Measurements from ENCODE around the gene FAM47C. TPM values are rescaled to one million over a fixed set of nuclear protein-coding genes. Genes with fewer than 3 reads are reported as not detected.
"Not testable (repeated sequence)": the region's sequence is repeated elsewhere in the genome, so short reads cannot be mapped to it uniquely, and the experiment has no call there.

FAM47C gene
- total RNA-seq, 1 donor from 2014 or later: not detected

- no peaks in the 10 kb centered on the region for H3K9me3 ChIP-seq
Observed at GRCh38 chrX:37010496-37010895, 2.3 kb downstream of the FAM47C start.

DNA sequence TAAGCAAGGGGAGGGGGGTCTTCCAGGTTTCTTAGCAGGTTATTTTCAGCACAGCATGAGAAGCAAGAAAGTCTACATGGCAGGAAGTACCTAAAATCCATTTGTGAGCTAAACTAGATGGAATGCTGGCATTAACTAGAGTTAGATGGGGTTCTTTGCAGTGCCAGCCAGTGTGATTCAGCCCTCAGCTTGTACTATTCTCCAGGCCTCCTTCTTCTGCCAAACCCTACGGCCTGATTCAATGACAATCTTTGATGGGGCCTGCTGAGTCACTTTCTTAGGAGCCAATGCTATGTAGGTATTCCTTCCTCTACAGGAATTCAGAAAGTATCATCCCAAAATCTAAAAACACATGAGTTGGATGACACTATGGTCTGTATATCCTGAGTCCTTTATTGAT, 26.1 kb downstream of the FAM47C start:
- H3K4me1 ChIP-seq; H3K36me3 ChIP-seq; H3K27me3 ChIP-seq (ENCODE audit: low read depth); H3K4me3 ChIP-seq; intact Hi-C loops (cut with DNase I); H3K9me3 ChIP-seq; H3K27ac ChIP-seq; ATAC-seq; DNase-seq: not testable (repeated sequence)

More at GRCh38 chrX:37010496-37010895, 2.3 kb downstream of the FAM47C start:
- H3K27ac ChIP-seq: no peak overlapping the region
- no peak for ATAC-seq
- TF ChIP-seq, protein P1, sequence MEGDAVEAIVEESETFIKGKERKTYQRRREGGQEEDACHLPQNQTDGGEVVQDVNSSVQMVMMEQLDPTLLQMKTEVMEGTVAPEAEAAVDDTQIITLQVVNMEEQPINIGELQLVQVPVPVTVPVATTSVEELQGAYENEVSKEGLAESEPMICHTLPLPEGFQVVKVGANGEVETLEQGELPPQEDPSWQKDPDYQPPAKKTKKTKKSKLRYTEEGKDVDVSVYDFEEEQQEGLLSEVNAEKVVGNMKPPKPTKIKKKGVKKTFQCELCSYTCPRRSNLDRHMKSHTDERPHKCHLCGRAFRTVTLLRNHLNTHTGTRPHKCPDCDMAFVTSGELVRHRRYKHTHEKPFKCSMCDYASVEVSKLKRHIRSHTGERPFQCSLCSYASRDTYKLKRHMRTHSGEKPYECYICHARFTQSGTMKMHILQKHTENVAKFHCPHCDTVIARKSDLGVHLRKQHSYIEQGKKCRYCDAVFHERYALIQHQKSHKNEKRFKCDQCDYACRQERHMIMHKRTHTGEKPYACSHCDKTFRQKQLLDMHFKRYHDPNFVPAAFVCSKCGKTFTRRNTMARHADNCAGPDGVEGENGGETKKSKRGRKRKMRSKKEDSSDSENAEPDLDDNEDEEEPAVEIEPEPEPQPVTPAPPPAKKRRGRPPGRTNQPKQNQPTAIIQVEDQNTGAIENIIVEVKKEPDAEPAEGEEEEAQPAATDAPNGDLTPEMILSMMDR (IDR thresholded peaks at IDR 0.05): no peak
- no peak for DNase-seq
- H3K27me3 ChIP-seq (ENCODE audit: low read depth): no peaks in the 10 kb centered on the region
- H3K36me3 ChIP-seq: no peaks in the 10 kb centered on the region
- no peaks in the 10 kb centered on the region for H3K4me1 ChIP-seq
- no peak overlapping the region for H3K4me3 ChIP-seq
- intact Hi-C loops (cut with DNase I): no loop called here

DNA sequence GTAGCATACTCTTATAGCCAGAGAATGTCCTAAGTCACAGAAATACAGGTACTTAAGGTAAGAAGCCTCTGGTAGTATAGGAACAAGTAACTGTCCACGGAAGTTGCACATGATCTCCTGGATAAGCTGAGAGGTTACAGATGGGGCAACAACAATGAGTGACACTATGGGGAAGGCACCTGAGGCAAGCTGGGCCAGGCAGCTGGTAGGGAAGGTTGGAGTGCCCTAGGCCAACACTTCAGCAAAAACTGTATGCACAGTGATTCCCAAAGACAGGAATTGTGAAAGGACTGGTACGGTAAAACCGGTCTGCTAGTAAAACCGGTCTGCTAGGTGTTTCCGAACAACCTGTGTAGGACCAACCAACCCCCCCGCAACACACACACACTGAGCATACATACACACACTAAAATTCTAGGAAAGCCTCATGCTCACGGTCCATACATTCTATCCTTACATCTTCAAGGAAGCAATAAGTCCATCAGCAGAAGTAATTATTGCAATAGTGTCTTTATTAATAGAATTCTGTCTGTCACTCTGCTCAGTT, 28.6 kb downstream of the FAM47C start:
- H3K27ac ChIP-seq; H3K4me3 ChIP-seq; intact Hi-C loops (cut with DNase I); H3K36me3 ChIP-seq; H3K4me1 ChIP-seq; H3K9me3 ChIP-seq; H3K27me3 ChIP-seq (ENCODE audit: low read depth); DNase-seq: not testable (repeated sequence)
- ATAC-seq: peak in 1 of 2 donors; percentile 47

DNA sequence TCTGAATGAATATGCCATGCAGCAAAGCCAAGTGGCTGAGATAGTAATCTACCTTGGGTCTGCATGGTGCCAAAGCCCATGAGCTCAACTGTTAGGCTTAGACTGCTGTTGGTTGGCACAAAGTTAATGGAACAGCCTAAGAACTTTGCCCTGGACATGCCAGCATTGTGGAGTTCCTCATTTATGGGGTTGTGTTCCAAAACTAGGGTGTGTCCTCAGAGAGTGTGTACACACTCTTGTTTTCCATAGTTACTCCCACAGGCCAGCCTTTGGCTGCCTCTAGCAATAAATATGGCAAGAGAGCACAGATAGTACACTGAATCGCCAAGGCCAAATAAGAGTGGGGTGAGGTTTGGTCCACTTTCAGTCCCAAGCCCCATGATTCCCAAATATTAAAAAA, 30.6 kb downstream of the FAM47C start:
- DNase-seq, ATAC-seq: not testable (repeated sequence)

DNA sequence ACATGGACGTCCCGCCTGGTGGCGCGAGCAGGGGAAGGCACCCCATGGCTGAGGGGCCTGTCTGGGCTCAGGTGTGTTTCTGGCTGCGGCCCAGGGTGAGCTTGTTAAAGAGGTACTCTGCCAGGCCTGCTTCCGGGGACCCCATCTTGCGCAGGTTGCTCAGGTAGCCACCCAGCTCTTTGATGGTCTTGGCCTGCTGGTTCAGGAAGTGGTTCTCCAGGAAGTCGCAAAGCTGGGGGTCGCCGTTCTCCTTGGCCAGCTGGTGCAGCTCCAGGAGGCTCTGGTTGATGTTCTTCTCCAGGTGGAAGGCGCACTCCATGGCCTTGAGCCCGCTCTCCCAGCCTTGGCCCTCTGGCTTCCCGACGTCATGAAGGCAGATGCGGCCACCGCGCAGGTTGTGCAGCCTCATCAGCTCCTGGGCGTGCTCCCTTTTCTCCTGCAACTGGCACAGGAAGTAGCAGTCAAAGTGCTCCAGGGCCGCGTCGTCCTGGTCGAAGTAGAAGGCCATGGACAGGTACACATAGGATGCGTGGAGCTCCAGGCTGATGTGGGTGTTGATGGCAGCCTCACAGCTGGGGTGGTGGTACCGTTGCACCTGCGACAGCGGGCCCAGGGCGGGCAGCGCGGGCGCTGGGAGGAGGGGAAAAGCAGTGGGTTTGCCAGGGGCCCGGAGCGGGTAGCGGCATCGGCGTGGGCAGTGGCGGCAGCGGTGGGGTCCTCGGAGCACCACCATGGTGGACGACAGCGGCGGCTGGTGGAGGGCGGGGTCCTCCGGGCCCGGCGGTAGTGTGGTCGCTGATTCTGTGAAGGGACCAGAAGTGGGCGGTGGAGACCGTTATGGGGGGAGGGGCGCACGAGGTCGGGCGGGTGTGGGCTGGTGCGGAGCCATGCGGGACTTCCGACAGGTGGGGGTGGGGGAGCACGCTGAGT, 35.1 kb downstream of the FAM47C start:
- H3K9me3 ChIP-seq; H3K27me3 ChIP-seq (ENCODE audit: low read depth); DNase-seq; H3K27ac ChIP-seq; intact Hi-C loops (cut with DNase I); H3K4me3 ChIP-seq; H3K4me1 ChIP-seq; ATAC-seq; H3K36me3 ChIP-seq: not testable (repeated sequence)

More for the DNA sequence above, 30.6 kb downstream of the FAM47C start:
- H3K36me3 ChIP-seq; H3K27me3 ChIP-seq (ENCODE audit: low read depth); intact Hi-C loops (cut with DNase I); H3K27ac ChIP-seq; H3K9me3 ChIP-seq; H3K4me3 ChIP-seq; H3K4me1 ChIP-seq: not testable (repeated sequence)

DNA sequence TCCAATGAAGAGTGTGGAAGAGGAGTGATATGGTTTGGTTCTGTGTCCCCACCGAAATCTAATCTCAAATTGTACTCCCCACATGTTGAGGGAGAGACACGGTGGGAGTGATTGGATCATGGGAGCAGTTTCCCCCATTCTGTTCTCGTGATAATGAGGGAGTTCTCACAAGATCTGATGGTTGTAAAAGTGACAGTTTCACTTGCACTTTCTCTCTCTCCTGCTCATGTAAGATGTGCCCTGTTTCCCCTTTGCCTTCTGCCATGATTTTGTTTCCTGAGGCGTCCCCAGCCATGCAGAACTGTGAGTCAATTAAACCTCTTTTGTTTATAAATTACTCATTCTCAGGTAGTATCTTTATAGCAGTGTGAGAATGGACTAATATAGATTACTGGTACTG, 39.6 kb downstream of the FAM47C start:
- TF ChIP-seq, protein P1 (IDR thresholded peaks at IDR 0.05): no peak
- no peak for DNase-seq
- Histone ChIP-seq H3K27me3 (ENCODE audit: low read depth) (no peaks in the 10 kb centered on the region), H3K36me3 (no peaks in the 10 kb centered on the region), H3K4me1 (no peaks in the 10 kb centered on the region), H3K9me3 (no peaks in the 10 kb centered on the region), H3K27ac (no peak overlapping the region), H3K4me3 (no peak overlapping the region)
- intact Hi-C loops (cut with DNase I): no loop called here
- ATAC-seq: no peak

GRCh38 chrX:37057572-37057971, 49.4 kb downstream of the FAM47C start:
- H3K27ac ChIP-seq; DNase-seq; ATAC-seq; H3K4me1 ChIP-seq; intact Hi-C loops (cut with DNase I); H3K36me3 ChIP-seq; H3K4me3 ChIP-seq; H3K9me3 ChIP-seq; H3K27me3 ChIP-seq (ENCODE audit: low read depth): not testable (repeated sequence)

GRCh38 chrX:37060999-37061398, 52.8 kb downstream of the FAM47C start:
- no peaks in the 10 kb centered on the region for H3K27me3 ChIP-seq (ENCODE audit: low read depth)
- DNase-seq (no peak), ATAC-seq (peak in 1 of 2 donors; percentile 68)
- TF ChIP-seq, protein P1 (IDR thresholded peaks at IDR 0.05): peak; percentile 37
- no peaks in the 10 kb centered on the region for H3K9me3 ChIP-seq
- intact Hi-C loops (cut with DNase I): no loop called here
- no peaks in the 10 kb centered on the region for H3K4me1 ChIP-seq
- no peaks in the 10 kb centered on the region for H3K36me3 ChIP-seq
- H3K4me3 ChIP-seq: no peak overlapping the region
- no peak overlapping the region for H3K27ac ChIP-seq
